Measurements from ENCODE around the gene PHTF1. TPM values are rescaled to one million over a fixed set of nuclear protein-coding genes. Genes with fewer than 3 reads are reported as not detected.

The PHTF1 gene
- polyA plus RNA-seq, 1 donor from 2014 or later: 46.1 TPM

DNA sequence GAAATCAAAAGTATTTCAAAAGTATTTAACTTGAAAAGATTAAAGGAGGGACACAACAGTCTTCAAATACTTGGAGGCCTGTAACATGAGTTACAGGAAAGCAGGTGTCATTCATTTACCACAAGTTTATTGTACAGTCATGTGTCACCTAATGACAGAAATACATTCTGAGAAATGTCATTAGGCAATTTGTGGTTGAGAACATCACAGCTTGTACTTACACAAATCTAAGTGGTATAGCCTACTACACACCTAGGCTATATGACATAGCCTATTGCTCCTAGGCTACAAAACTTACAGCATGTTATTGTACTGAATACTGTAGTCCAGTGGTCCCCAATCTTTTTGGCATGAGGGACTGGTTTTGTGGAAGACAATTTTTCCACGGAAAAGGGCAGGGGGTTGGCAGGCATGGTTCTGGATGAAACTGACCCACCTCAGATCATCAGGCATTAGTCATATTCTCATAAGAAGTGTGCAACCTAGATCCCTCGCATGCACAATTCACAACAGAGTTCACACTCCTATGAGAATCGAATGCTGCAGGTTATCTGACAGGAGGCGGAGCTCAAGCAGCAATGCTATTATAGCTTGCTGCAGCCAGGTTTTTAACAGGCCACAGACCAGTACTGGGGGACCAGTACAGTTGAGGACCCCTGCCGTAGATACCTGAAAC is 25.0 kb upstream of the PHTF1 start:
- peaks cover 3% of the 10 kb centered on the region for H4K20me1 ChIP-seq (ENCODE audit: insufficient read depth)
- no peak overlapping the region for H3K27ac ChIP-seq (ENCODE audit: low read length)
- H3K9me3 ChIP-seq (ENCODE audit: low read length): no peaks in the 10 kb centered on the region
- no peaks in the 10 kb centered on the region for H3K9me2 ChIP-seq (ENCODE audit: insufficient read depth, low read length)
- no peaks in the 10 kb centered on the region for H3K27me3 ChIP-seq (ENCODE audit: insufficient read depth, low read depth, low read length)
- no peak overlapping the region for H2AFZ ChIP-seq (ENCODE audit: low read depth, low read length)
- H3K9ac ChIP-seq (ENCODE audit: low read length): no peak overlapping the region
- H3F3A ChIP-seq (ENCODE audit: insufficient read depth, low read length, poor library complexity, severe bottlenecking): peaks cover 4% of the 10 kb centered on the region
- H3K36me3 ChIP-seq (ENCODE audit: insufficient read depth, low read length): no peaks in the 10 kb centered on the region
- H3K4me2 ChIP-seq (ENCODE audit: low read length): no peak overlapping the region
- peaks cover 77% of the 10 kb centered on the region for H3K79me2 ChIP-seq (replicated peaks; ENCODE audit: insufficient read depth, low read length)
- no peak overlapping the region for H3K4me3 ChIP-seq (ENCODE audit: low read length)
- TF ChIP-seq RAD21 (conservative IDR thresholded peaks at IDR 0.05) (no peak), TAF1 (IDR thresholded peaks at IDR 0.05; ENCODE audit: low read depth) (no peak), MXI1 (conservative IDR thresholded peaks at IDR 0.05; ENCODE audit: poor library complexity, severe bottlenecking) (no peak), POLR2AphosphoS5 (IDR thresholded peaks at IDR 0.05) (no peak), EZH2 (IDR thresholded peaks at IDR 0.05; ENCODE audit: borderline replicate concordance, insufficient read depth, low read length, poor library complexity, severe bottlenecking) (no peak), SMC3 (conservative IDR thresholded peaks at IDR 0.05; ENCODE audit: poor library complexity) (no peak), EP300 (conservative IDR thresholded peaks at IDR 0.05; ENCODE audit: poor library complexity, severe bottlenecking) (no peak)
- TF ChIP-seq, protein P1, sequence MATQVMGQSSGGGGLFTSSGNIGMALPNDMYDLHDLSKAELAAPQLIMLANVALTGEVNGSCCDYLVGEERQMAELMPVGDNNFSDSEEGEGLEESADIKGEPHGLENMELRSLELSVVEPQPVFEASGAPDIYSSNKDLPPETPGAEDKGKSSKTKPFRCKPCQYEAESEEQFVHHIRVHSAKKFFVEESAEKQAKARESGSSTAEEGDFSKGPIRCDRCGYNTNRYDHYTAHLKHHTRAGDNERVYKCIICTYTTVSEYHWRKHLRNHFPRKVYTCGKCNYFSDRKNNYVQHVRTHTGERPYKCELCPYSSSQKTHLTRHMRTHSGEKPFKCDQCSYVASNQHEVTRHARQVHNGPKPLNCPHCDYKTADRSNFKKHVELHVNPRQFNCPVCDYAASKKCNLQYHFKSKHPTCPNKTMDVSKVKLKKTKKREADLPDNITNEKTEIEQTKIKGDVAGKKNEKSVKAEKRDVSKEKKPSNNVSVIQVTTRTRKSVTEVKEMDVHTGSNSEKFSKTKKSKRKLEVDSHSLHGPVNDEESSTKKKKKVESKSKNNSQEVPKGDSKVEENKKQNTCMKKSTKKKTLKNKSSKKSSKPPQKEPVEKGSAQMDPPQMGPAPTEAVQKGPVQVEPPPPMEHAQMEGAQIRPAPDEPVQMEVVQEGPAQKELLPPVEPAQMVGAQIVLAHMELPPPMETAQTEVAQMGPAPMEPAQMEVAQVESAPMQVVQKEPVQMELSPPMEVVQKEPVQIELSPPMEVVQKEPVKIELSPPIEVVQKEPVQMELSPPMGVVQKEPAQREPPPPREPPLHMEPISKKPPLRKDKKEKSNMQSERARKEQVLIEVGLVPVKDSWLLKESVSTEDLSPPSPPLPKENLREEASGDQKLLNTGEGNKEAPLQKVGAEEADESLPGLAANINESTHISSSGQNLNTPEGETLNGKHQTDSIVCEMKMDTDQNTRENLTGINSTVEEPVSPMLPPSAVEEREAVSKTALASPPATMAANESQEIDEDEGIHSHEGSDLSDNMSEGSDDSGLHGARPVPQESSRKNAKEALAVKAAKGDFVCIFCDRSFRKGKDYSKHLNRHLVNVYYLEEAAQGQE (IDR thresholded peaks at IDR 0.05; ENCODE audit: borderline replicate concordance): no peak
- TF ChIP-seq, protein P2, sequence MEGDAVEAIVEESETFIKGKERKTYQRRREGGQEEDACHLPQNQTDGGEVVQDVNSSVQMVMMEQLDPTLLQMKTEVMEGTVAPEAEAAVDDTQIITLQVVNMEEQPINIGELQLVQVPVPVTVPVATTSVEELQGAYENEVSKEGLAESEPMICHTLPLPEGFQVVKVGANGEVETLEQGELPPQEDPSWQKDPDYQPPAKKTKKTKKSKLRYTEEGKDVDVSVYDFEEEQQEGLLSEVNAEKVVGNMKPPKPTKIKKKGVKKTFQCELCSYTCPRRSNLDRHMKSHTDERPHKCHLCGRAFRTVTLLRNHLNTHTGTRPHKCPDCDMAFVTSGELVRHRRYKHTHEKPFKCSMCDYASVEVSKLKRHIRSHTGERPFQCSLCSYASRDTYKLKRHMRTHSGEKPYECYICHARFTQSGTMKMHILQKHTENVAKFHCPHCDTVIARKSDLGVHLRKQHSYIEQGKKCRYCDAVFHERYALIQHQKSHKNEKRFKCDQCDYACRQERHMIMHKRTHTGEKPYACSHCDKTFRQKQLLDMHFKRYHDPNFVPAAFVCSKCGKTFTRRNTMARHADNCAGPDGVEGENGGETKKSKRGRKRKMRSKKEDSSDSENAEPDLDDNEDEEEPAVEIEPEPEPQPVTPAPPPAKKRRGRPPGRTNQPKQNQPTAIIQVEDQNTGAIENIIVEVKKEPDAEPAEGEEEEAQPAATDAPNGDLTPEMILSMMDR (IDR thresholded peaks at IDR 0.05; ENCODE audit: poor library complexity, severe bottlenecking): no peak

DNA sequence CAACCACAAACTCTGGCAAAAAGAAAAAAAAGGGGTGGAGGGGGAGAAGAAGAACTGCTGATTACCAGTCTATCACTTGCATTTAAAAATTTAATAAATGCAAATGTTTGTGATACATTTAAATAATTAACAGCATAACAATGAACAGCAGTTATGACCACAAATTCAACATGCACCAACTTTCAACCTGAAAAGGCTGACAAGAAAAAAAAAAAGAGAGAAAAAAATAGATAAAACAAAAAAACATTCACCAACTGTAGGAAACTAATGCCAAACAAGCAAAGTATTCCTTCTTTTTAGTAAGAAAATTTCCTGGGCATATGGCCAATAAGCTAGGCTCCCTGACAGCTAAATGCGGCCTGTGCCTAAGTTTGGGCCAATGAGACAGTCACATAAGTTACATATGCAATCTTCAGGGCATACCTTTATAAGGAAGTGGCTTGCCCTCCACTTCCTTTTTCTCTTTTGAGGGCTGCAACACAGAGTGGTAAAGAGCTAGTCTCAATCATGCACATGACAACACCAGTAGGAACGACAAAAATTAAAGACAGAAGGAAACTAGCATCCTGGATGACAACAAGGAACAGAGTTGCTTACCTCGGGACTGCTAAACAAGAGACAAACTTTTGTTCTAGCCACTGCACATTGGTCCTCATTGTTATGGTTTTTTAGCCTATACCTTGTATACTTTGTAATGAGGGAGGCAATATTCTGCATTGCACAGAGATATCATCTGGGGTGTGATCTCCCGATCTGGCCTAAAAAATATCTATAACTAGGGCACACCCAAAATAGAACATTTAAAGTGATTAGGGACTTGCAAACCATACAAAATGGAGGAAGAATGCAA is 24.2 kb upstream of the PHTF1 start:
- no peaks in the 10 kb centered on the region for H3K27me3 ChIP-seq (ENCODE audit: insufficient read depth, low read depth, low read length)
- H4K20me1 ChIP-seq (ENCODE audit: insufficient read depth): peaks cover 3% of the 10 kb centered on the region
- H3K79me2 ChIP-seq (replicated peaks; ENCODE audit: insufficient read depth, low read length): peaks cover 79% of the 10 kb centered on the region
- H3K4me3 ChIP-seq (ENCODE audit: low read length): no peak overlapping the region
- no peaks in the 10 kb centered on the region for H3K9me2 ChIP-seq (ENCODE audit: insufficient read depth, low read length)
- H3K4me2 ChIP-seq (ENCODE audit: low read length): no peak overlapping the region
- H3K9me3 ChIP-seq (ENCODE audit: low read length): no peaks in the 10 kb centered on the region
- peaks cover 4% of the 10 kb centered on the region for H3F3A ChIP-seq (ENCODE audit: insufficient read depth, low read length, poor library complexity, severe bottlenecking)
- H3K9ac ChIP-seq (ENCODE audit: low read length): no peak overlapping the region
- no peak overlapping the region for H3K27ac ChIP-seq (ENCODE audit: low read length)
- no peaks in the 10 kb centered on the region for H3K36me3 ChIP-seq (ENCODE audit: insufficient read depth, low read length)
- no peak overlapping the region for H2AFZ ChIP-seq (ENCODE audit: low read depth, low read length)
- TF ChIP-seq RAD21 (conservative IDR thresholded peaks at IDR 0.05) (no peak), EP300 (conservative IDR thresholded peaks at IDR 0.05; ENCODE audit: poor library complexity, severe bottlenecking) (no peak), SMC3 (conservative IDR thresholded peaks at IDR 0.05; ENCODE audit: poor library complexity) (no peak), TAF1 (IDR thresholded peaks at IDR 0.05; ENCODE audit: low read depth) (no peak), POLR2AphosphoS5 (IDR thresholded peaks at IDR 0.05) (no peak), EZH2 (IDR thresholded peaks at IDR 0.05; ENCODE audit: borderline replicate concordance, insufficient read depth, low read length, poor library complexity, severe bottlenecking) (no peak), MXI1 (conservative IDR thresholded peaks at IDR 0.05; ENCODE audit: poor library complexity, severe bottlenecking) (no peak)
- TF ChIP-seq, protein P2 (IDR thresholded peaks at IDR 0.05; ENCODE audit: poor library complexity, severe bottlenecking): no peak
- TF ChIP-seq, protein P1 (IDR thresholded peaks at IDR 0.05; ENCODE audit: borderline replicate concordance): no peak

Data from neural cell (in vitro differentiated cells).